NCI-H128 (cell line): ENCODE data around the gene TMEM109.

ENCODE experiments used
- DNase-seq: peaks from one replicate; lab custom pipeline; 2025; ENCODE audit not compliant: unreplicated experiment; lab: John Stamatoyannopoulos, UW

Gene TMEM109

GRCh38 chr11:60878245-60879101, 35.5 kb upstream of the TMEM109 start:
- no peak for DNase-seq

- no peak for DNase-seq
Observed at GRCh38 chr11:60879104-60879503, 34.9 kb upstream of the TMEM109 start.

GRCh38 chr11:60879971-60880588, 33.9 kb upstream of the TMEM109 start:
- DNase-seq = no peak

DNA sequence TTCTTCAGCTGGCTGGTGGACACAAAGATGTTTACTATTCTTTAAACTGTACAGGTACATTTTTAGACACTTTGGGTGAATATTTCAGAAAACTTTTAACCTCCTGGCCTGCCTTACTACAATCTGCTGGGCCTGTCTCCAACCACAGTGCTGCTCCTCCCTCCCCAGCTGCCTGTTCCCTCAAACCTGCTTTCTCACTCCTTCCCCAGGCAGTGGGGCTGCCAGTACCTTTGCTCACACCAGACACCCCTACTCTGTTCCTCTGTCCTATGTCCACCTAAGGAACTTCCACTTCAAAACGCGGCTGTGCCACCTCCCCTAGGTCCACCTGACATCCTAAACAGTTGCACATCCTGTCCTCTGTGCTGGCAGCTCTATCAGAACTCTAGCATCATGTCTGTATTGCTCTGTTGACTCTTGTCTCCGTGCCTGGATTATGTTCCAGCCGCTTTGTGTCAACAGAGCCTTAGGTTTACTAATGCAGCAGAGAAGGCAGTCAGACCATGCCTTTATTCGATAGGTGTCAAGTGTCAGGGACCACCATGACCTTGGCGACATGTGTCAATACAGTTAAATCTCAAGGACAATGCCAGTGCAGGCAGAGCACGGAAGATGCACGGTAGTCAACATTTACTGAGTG, 33.2 kb upstream of the TMEM109 start:
- no peak for DNase-seq

DNA sequence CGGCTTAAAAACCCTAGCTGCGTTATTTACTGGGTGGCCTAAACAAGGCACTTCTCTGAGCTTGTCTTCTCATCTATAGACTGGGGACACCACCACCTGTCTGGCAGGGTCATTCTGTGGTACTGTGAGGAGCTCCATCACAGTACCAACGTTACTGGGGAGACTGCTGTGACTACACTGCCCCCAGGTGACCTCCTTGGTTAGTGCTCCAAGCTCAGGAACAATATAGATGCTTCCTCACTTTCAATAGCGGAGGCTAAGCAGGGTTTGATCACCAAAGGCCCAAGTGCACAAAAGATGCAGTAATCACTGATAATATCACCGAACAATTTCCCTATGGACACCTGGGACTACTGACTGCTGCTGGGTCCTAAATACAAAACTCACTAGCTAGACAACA, 26.4 kb upstream of the TMEM109 start:
- DNase-seq = peak; percentile 15

GRCh38 chr11:60889869-60890311, 24.1 kb upstream of the TMEM109 start:
- no peak for DNase-seq

DNA sequence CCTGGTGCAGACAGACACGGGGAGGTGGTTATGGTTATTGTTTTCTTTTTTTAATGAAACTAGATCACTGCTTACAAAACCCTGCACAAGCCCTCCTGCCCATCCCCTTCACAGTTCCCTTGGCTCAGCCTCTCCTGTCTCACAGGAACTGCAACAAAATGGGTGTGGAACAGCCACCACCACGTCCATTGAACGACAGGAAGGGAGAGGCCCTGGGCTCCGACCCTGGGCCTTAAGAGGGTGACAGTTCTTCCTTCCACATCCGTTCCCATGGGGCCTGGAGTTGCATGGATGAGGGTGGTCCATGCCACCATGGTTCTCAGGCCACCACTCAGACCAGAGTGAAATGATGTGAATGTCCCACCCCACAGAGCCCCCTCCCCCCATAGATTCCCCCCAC, 23.3 kb upstream of the TMEM109 start:
- no peak for DNase-seq

GRCh38 chr11:60891103-60891741, 22.7 kb upstream of the TMEM109 start:
- no peak for DNase-seq

DNA sequence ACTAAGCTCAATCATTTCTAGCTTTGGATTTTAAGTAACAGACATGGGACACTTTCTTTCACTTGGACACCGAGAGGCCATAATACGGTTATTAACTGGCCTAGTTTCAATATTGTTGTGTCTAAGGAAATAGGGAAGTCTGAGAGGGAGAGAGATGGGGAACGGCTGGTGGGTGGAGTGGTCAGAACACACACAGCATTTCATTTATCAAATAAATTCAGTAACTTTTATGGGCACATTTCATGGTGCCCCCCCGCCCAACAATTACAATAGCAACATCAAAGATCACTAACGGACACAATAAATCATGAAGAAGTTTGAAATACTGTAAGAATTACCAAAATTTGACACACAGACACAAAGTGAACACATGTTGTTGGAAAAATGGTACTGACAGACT, 18.3 kb upstream of the TMEM109 start:
- DNase-seq = no peak

- no peak for DNase-seq
Observed at GRCh38 chr11:60897496-60897895, 16.5 kb upstream of the TMEM109 start.

GRCh38 chr11:60899046-60899936, 14.7 kb upstream of the TMEM109 start:
- DNase-seq = no peak

DNA sequence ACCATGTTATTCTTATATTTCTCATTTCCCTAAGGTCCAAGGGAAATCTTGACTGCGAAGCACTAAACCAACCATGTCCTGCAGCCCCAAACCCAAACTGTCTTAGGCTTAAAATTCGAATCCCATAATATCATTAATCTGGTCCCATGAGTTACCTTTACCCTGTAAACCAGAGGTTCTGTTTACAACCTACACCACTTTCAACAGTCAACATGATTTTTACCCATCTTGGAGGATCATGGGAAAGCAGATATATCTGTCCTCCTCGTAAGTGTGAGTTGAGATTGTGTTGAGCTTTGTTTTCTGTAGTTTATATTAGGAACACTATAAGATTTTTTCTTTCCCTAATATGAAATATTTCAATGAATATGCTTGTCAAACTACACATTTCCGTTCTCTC, 14.0 kb upstream of the TMEM109 start:
- no peak for DNase-seq

GRCh38 chr11:60900673-60901404, 13.1 kb upstream of the TMEM109 start:
- DNase-seq = no peak

DNA sequence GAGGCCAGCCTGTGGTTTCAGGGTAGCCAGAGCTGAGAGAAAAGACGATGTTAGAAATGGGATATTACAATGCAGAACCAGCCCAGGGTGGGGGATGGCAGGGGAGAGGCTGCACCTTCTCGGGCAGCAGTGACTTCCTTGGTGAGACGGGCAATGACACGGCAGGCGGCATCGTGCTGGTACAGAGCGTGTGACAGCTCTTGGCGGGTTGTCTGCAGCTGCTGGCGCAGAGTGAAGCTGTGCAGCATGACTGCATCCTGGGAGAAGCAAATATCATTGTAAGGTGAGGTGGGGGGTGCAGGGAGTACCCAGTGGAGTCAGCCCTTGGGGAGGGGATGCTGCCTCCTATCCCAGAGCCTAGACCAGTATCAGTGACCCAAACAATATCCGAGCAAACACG, 11.3 kb upstream of the TMEM109 start:
- no peak for DNase-seq

DNA sequence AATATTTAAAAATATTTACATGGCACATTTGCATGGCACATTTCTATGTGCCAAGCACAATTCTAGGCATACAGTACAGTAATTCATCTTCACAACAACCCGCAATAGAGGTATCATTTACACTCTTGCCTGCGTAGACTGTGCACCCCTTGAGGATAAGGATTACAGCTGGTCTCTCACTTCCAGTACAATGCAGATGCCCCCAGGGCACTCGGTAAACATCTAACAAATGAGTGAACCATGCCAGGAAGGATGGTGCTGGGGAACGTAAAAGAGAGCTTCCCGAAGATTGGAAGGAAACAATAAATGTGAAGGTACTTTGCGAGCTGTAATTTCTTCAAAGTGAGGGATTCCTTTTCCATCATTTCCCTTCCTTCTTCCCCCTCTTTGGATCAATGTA, 8.9 kb upstream of the TMEM109 start:
- DNase-seq = no peak

GRCh38 chr11:60905551-60906113, 8.3 kb upstream of the TMEM109 start:
- DNase-seq = no peak

- DNase-seq = peak; percentile 98
Observed at GRCh38 chr11:60906132-60906972, 7.6 kb upstream of the TMEM109 start, which contains the start of gene PRPF19. Gene PRPF19 (minus strand): TSS chr11:60906585. CDS start chr11:60906382, 203 bp downstream.

- DNase-seq = no peak
Observed at GRCh38 chr11:60908803-60909202, 5.2 kb upstream of the TMEM109 start.
